ENCODE measurements around the gene HMGXB3.

- no peak for TF ChIP-seq POLR2A (IDR thresholded peaks at IDR 0.05)
- TF ChIP-seq CTCF (IDR thresholded peaks at IDR 0.05) = no peak
These were observed 44.2 kb downstream of the HMGXB3 start for GRCh38 chr5:150044712-150045111.

Measured in body of pancreas (tissue), 4 donors.